B cell (primary cell): ENCODE results near the gene TEX14. TPM values are rescaled to one million over a fixed set of nuclear protein-coding genes. Genes with fewer than 3 reads are reported as not detected.
A peak's percentile ranks its signal among the peaks of the same experiment; 100 is the strongest.

Source experiments
- ATAC-seq: fragments of 200-7000 bp; cut with Tn5 transposase; one replicate; pipeline ENCODE4 v1.10.0; 2021; ENCODE audit warnings: low read depth, mild to moderate bottlenecking, moderate number of reproducible peaks, moderate library complexity
- CTCF ChIA-PET: fragments of 350-600 bp; sonication (Branson Sonifier 250); formaldehyde crosslinking; loops from one replicate; lab custom pipeline; 2021; ENCODE audit warnings: antibody characterized with exemption, inconsistent platforms; lab: Charles Lee
- POLR2A ChIA-PET: fragments of 350-600 bp; sonication (Branson Sonifier 250); formaldehyde crosslinking; loops from one replicate; lab custom pipeline; 2021; ENCODE audit warnings: antibody characterized with exemption; lab: Charles Lee
- DNase-seq: peaks from one replicate; pipeline ENCODE4 v3.0.0; 2013
- H2AFZ ChIP-seq: 2 replicates; pipeline ENCODE4 v1.6.1; 2012; ENCODE audit warnings: mild to moderate bottlenecking, low read depth, low read length; ENCODE audit not compliant: insufficient read depth, poor library complexity, severe bottlenecking
- H3K27ac ChIP-seq, 2 donors: 1 replicate in 1 of 2; 2 replicates in 1 of 2; pipeline ENCODE4 v1.5.1; 2012 to 2013; ENCODE audit warnings: low read length in 2 of 2, mild to moderate bottlenecking in 2 of 2, moderate library complexity in 1 of 2
- H3K27me3 ChIP-seq, 4 experiments: fragments of 200-600 bp in 1 of 4; sonication (generic) in 1 of 4; replicated peaks in 1 of 4; 1 replicate in 2 of 4; 2 replicates in 2 of 4; pipeline versions ENCODE4 v1.6.1 to v1.7.0; 2013 to 2016; ENCODE audit warnings: low read length in 3 of 4, mild to moderate bottlenecking in 2 of 4, mixed read lengths in 1 of 4, moderate library complexity in 1 of 4; ENCODE audit not compliant: insufficient read depth in 4 of 4, control insufficient read depth in 3 of 4; ENCODE audit errors: control extremely low read depth in 1 of 4
- H3K36me3 ChIP-seq, 2 experiments: replicated peaks in 1 of 2; 1 replicate in 1 of 2; 2 replicates in 1 of 2; pipeline versions ENCODE4 v1.6.1 to v1.7.1; 2013; ENCODE audit warnings: low read length in 1 of 2; ENCODE audit not compliant: insufficient read depth in 2 of 2, control insufficient read depth in 1 of 2; ENCODE audit errors: control extremely low read depth in 1 of 2, extremely low read depth in 1 of 2
- H3K4me1 ChIP-seq, 2 donors: fragments of 200-600 bp in 1 of 2; sonication (generic) in 1 of 2; 1 replicate in 1 of 2; 2 replicates in 1 of 2; pipeline versions ENCODE4 v1.5.1 to v1.6.1; 2013 to 2017; ENCODE audit warnings: low read length in 2 of 2; ENCODE audit not compliant: control insufficient read depth in 2 of 2, insufficient read depth in 2 of 2
- H3K4me2 ChIP-seq: replicated peaks from 2 replicates; pipeline ENCODE3; 2012; ENCODE audit warnings: mild to moderate bottlenecking, low read depth, low read length; ENCODE audit not compliant: poor library complexity, severe bottlenecking
- H3K4me3 ChIP-seq, 5 experiments: fragments of 200-600 bp in 1 of 5; sonication (generic) in 1 of 5; 1 replicate in 3 of 5; 2 replicates in 2 of 5; pipeline versions ENCODE4 v1.5.1 to v1.7.0; 2011 to 2016; ENCODE audit warnings: low read length in 4 of 5, mild to moderate bottlenecking in 4 of 5, low read depth in 2 of 5, control low read depth in 1 of 5, moderate library complexity in 1 of 5; ENCODE audit not compliant: insufficient read depth in 1 of 5; ENCODE audit errors: control extremely low read depth in 1 of 5, extremely low read depth in 1 of 5
- H3K79me2 ChIP-seq: fragments of 200-600 bp; sonication (generic); one replicate; pipeline ENCODE4 v1.6.0; 2016; ENCODE audit warnings: low read length; ENCODE audit not compliant: control insufficient read depth, insufficient read depth
- H3K9ac ChIP-seq: fragments of 200-600 bp; sonication (generic); 2 replicates; pipeline ENCODE4 v1.6.1; 2017; ENCODE audit warnings: mild to moderate bottlenecking, low read length, moderate library complexity
- H3K9me3 ChIP-seq, 3 donors: one replicate each; pipeline versions ENCODE4 v1.6.1 to v1.7.1; 2013; ENCODE audit warnings: low read length in 2 of 3; ENCODE audit not compliant: control insufficient read depth in 2 of 3, insufficient read depth in 1 of 3; ENCODE audit errors: control extremely low read depth in 1 of 3
- H4K20me1 ChIP-seq: 2 replicates; pipeline ENCODE4 v1.6.0; 2012; ENCODE audit warnings: mild to moderate bottlenecking, low read length; ENCODE audit not compliant: insufficient read depth, control insufficient read depth, poor library complexity, severe bottlenecking
- H3K27ac Mint-ChIP-seq: one replicate; pipeline ENCODE4 v1.8.0; 2021; ENCODE audit warnings: mixed read lengths
- H3K27me3 Mint-ChIP-seq: one replicate; pipeline ENCODE4 v1.8.0; 2021; ENCODE audit warnings: mixed read lengths
- H3K4me1 Mint-ChIP-seq: one replicate; pipeline ENCODE4 v1.8.0; 2021; ENCODE audit warnings: mixed read lengths
- H3K4me3 Mint-ChIP-seq: one replicate; pipeline ENCODE4 v1.8.0; 2021; ENCODE audit warnings: mixed read lengths
- H3K9me3 Mint-ChIP-seq: one replicate; pipeline ENCODE4 v1.8.0; 2022; ENCODE audit warnings: mixed read lengths; ENCODE audit not compliant: insufficient read depth
- EZH2 ChIP-seq: IDR thresholded peaks from 2 replicates; pipeline ENCODE4 v1.6.1; 2012; ENCODE audit warnings: borderline replicate concordance, low read depth, mild to moderate bottlenecking, moderate library complexity, low read length; ENCODE audit not compliant: insufficient read depth, poor library complexity, severe bottlenecking
- WGBS: methylation state at CpG from one replicate; pipeline ENCODE4 v1.1.5; 2013; ENCODE audit warnings: missing lambda C conversion rate; ENCODE audit not compliant: insufficient coverage; 5-methylcytosine and 5-hydroxymethylcytosine counted together
- intact Hi-C: fragments of 100-400 bp; cut with micrococcal nuclease; formaldehyde crosslinking; loops from one replicate; pipeline ENCODE4 v1.10.0; 2022
- polyA plus RNA-seq: library from polyadenylated mRNA; depleted of rRNA; stranded (reverse); fragments of >200 nt; gene quantifications from 2 replicates; pipeline ENCODE4 v1.2.3, GENCODE V29; 2012
- total RNA-seq, 2 donors: library from RNA; stranded (reverse); fragments of 120-200 nt in 1 of 2; gene quantifications; 1 replicate in 1 of 2; 2 replicates in 1 of 2; pipeline versions ENCODE4 v1.2.3 to v1.2.4, GENCODE V29; 2013 to 2022
- TF ChIP-seq, protein P1 (sequence below): fragments of 200-600 bp; IDR thresholded peaks from one replicate; pipeline ENCODE4 v1.8.0; 2022; ENCODE audit warnings: antibody characterized with exemption, mild to moderate bottlenecking

Gene TEX14
- total and polyA plus RNA-seq, 2 donors (not counting 1 experiment from before 2014, with no cell fraction given), result 0.10 to 0.20 TPM

DNA sequence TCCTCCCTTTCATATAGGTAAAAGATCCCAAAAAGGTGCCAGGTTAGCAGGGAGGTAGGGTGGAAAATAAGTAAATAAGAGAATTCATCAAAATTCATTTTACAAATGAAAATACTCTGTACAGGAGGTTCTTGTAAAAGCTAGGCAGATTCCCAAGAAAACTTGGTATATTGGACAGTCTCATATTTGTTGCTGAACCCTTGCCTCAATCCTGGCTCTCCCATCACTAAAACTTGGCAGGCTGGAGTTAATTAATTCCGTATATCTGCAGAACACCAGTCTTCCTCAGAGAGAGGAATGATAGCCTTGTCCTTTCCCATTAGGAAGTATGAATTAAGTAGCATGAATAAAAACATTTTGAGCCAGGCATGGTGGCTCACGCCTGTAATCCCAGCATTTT lies 111.2 kb downstream of the TEX14 start:
- no peak overlapping the region for H3K27ac ChIP-seq
- H3K4me1 ChIP-seq, result no peaks in the 10 kb centered on the region
- no peaks in the 10 kb centered on the region for H3K4me1 Mint-ChIP-seq
- H3K79me2 ChIP-seq, result no peaks in the 10 kb centered on the region
- intact Hi-C loops, result loop anchor here (10.0 kb wide), 1 partner anchor 114 kb away; the partner anchor contains the start of genes RAD51C and TEX14
- no peaks in the 10 kb centered on the region for H4K20me1 ChIP-seq
- no peak overlapping the region for H3K4me3 ChIP-seq
- DNase-seq (no peak), ATAC-seq (no peak)
- H2AFZ ChIP-seq, result no peak overlapping the region
- TF ChIP-seq, protein P1, sequence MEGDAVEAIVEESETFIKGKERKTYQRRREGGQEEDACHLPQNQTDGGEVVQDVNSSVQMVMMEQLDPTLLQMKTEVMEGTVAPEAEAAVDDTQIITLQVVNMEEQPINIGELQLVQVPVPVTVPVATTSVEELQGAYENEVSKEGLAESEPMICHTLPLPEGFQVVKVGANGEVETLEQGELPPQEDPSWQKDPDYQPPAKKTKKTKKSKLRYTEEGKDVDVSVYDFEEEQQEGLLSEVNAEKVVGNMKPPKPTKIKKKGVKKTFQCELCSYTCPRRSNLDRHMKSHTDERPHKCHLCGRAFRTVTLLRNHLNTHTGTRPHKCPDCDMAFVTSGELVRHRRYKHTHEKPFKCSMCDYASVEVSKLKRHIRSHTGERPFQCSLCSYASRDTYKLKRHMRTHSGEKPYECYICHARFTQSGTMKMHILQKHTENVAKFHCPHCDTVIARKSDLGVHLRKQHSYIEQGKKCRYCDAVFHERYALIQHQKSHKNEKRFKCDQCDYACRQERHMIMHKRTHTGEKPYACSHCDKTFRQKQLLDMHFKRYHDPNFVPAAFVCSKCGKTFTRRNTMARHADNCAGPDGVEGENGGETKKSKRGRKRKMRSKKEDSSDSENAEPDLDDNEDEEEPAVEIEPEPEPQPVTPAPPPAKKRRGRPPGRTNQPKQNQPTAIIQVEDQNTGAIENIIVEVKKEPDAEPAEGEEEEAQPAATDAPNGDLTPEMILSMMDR, result no peak
- no peak for TF ChIP-seq EZH2
- no peak overlapping the region for H3K4me3 Mint-ChIP-seq
- WGBS, result no CpG with 5 or more reads among the region's 2 CpGs
- CTCF ChIA-PET, result interaction anchor here (1.3 to 7.8 kb wide), 3 partner anchors 62 to 428 kb away, joined by 3 to 56 read pairs (median 13); no protein-coding TSS in a partner anchor
- H3K9me3 ChIP-seq, result no peaks in the 10 kb centered on the region
- no peak overlapping the region for H3K9ac ChIP-seq
- no peak overlapping the region for H3K4me2 ChIP-seq
- H3K36me3 ChIP-seq, result no peaks in the 10 kb centered on the region
- H3K27me3 Mint-ChIP-seq, result no peaks in the 10 kb centered on the region
- POLR2A ChIA-PET, result interaction anchor here (0.6 kb wide), 1 partner anchor 77 kb away, joined by 6 read pairs; no protein-coding TSS in a partner anchor
- no peaks in the 10 kb centered on the region for H3K9me3 Mint-ChIP-seq
- H3K27me3 ChIP-seq, result no peaks in the 10 kb centered on the region
- H3K27ac Mint-ChIP-seq, result no peak overlapping the region

DNA sequence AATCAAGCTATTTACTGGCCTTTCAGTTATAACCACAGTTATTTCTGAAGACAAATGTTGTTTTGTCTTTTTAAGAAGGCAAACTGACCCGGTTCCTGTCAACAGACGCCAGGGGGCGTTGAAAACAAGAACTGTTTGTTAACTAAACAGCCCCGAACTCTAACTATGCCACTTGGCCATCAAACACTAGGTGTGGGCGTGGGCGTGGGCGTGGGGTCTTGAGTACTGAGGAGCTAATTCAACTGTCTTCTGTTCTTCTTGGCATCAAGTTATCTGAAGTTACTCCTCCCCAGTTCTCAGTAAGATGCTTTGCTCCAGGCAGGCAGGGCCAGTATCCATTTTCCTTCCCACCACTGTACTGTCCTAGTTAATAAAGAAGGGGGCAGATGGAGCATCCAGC lies 114.1 kb downstream of the TEX14 start:
- H3K27me3 Mint-ChIP-seq, result no peaks in the 10 kb centered on the region
- no peaks in the 10 kb centered on the region for H3K9me3 ChIP-seq
- no peaks in the 10 kb centered on the region for H3K36me3 ChIP-seq
- H3K27ac ChIP-seq, result no peak overlapping the region
- no peak overlapping the region for H3K4me3 ChIP-seq
- TF ChIP-seq, protein P1, result peak; percentile 75
- no peak for TF ChIP-seq EZH2
- POLR2A ChIA-PET, result no interaction called here
- no peaks in the 10 kb centered on the region for H4K20me1 ChIP-seq
- ATAC-seq (no peak), DNase-seq (peak; percentile 66)
- intact Hi-C loops, result loop anchor here (2.0 kb wide), 1 partner anchor 427 kb away; no protein-coding TSS in a partner anchor
- CTCF ChIA-PET, result interaction anchor here (0.5 to 8.0 kb wide), 12 partner anchors 8 to 587 kb away, joined by 3 to 60 read pairs (median 5); no protein-coding TSS in a partner anchor
- H2AFZ ChIP-seq, result no peak overlapping the region
- no peak overlapping the region for H3K27ac Mint-ChIP-seq
- H3K79me2 ChIP-seq, result no peaks in the 10 kb centered on the region
- H3K4me1 Mint-ChIP-seq, result no peaks in the 10 kb centered on the region
- no peak overlapping the region for H3K9ac ChIP-seq
- WGBS, result 0% methylated on average over 3 of the region's 7 CpGs
- no peaks in the 10 kb centered on the region for H3K4me1 ChIP-seq
- H3K9me3 Mint-ChIP-seq, result no peaks in the 10 kb centered on the region
- H3K27me3 ChIP-seq, result no peaks in the 10 kb centered on the region
- H3K4me2 ChIP-seq, result no peak overlapping the region
- H3K4me3 Mint-ChIP-seq, result no peak overlapping the region
